ENCODE measurements around the gene RAB17.

The RAB17 gene

GRCh38 chr2:237592425-237592980, 2.0 kb upstream of the RAB17 start:
- H3K9me3 ChIP-seq = no peaks in the 10 kb centered on the region
- TF ChIP-seq CTCF (IDR thresholded peaks at IDR 0.05; ENCODE audit: low read depth, low read length) = no peak
- no peaks in the 10 kb centered on the region for H3K4me1 ChIP-seq
- no peaks in the 10 kb centered on the region for H3K36me3 ChIP-seq
- no peaks in the 10 kb centered on the region for H3K27me3 ChIP-seq
- DNase-seq = no peak
- H3K4me3 ChIP-seq (ENCODE audit: low read depth, low read length) = no peak overlapping the region

GRCh38 chr2:237591141-237591881, 777 bp upstream of the RAB17 start:
- H3K9me3 ChIP-seq = no peaks in the 10 kb centered on the region
- DNase-seq = no peak
- no peak overlapping the region for H3K4me3 ChIP-seq (ENCODE audit: low read depth, low read length)
- H3K36me3 ChIP-seq = no peaks in the 10 kb centered on the region
- H3K27me3 ChIP-seq = no peaks in the 10 kb centered on the region
- no peaks in the 10 kb centered on the region for H3K4me1 ChIP-seq
- TF ChIP-seq CTCF (IDR thresholded peaks at IDR 0.05; ENCODE audit: low read depth, low read length) = no peak

- Histone ChIP-seq H3K4me3 (ENCODE audit: low read depth, low read length) (no peak overlapping the region), H3K9me3 (no peaks in the 10 kb centered on the region), H3K36me3 (no peaks in the 10 kb centered on the region), H3K27me3 (no peaks in the 10 kb centered on the region), H3K4me1 (no peaks in the 10 kb centered on the region)
- no peak for DNase-seq
- no peak for TF ChIP-seq CTCF (IDR thresholded peaks at IDR 0.05; ENCODE audit: low read depth, low read length)
Measured at GRCh38 chr2:237588044-237588696, 2.4 kb downstream of the RAB17 start.

GRCh38 chr2:237585590-237586221, 4.8 kb downstream of the RAB17 start:
- no peaks in the 10 kb centered on the region for H3K9me3 ChIP-seq
- H3K4me1 ChIP-seq = 0 out of 2 replicates have a peak, but pooled peaks cover 4% of the 10 kb centered on the region
- no peak for DNase-seq
- no peak for TF ChIP-seq CTCF (IDR thresholded peaks at IDR 0.05; ENCODE audit: low read depth, low read length)
- H3K4me3 ChIP-seq (ENCODE audit: low read depth, low read length) = no peak overlapping the region
- no peaks in the 10 kb centered on the region for H3K27me3 ChIP-seq
- H3K36me3 ChIP-seq = no peaks in the 10 kb centered on the region

- Histone ChIP-seq H3K4me3 (ENCODE audit: low read depth, low read length) (no peak overlapping the region), H3K9me3 (no peaks in the 10 kb centered on the region), H3K27me3 (no peaks in the 10 kb centered on the region), H3K4me1 (0 out of 2 replicates have a peak, but pooled peaks cover 4% of the 10 kb centered on the region), H3K36me3 (no peaks in the 10 kb centered on the region)
- DNase-seq = no peak
- TF ChIP-seq CTCF (IDR thresholded peaks at IDR 0.05; ENCODE audit: low read depth, low read length) = 0 out of 2 replicates have a peak, but pooled peaks have one; percentile 3
Measured at GRCh38 chr2:237583385-237584295, 6.9 kb downstream of the RAB17 start.

Data from BE2C (cell line).